GM12873 (cell line): ENCODE measurements around the gene ACACB.

Experiments used
- TF ChIP-seq, protein P1 (sequence below): IDR thresholded peaks from 2 replicates; pipeline ENCODE4 v1.5.1; 2012; ENCODE audit warnings: low read depth, mild to moderate bottlenecking, moderate library complexity, low read length, control low read depth; ENCODE audit not compliant: insufficient read depth; ENCODE audit errors: missing control alignments

Gene ACACB

DNA sequence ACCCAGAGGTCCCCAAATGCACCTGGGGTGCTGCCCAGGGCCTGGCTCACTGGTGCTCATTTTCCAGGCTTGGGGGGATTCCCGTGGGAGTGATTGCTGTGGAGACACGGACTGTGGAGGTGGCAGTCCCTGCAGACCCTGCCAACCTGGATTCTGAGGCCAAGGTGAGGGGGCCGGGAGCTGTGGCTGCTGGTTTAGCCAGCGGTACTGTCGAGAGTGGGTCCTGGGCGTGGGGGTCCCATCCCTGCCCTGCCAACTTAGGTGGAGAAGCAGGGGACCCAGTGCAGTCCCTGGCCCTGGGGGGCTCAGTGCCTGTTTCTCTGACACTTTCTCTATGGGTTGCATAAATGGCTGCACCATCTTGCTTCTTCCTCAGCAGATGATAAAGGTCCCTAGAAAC, 141.8 kb downstream of the ACACB start:
- TF ChIP-seq, protein P1, sequence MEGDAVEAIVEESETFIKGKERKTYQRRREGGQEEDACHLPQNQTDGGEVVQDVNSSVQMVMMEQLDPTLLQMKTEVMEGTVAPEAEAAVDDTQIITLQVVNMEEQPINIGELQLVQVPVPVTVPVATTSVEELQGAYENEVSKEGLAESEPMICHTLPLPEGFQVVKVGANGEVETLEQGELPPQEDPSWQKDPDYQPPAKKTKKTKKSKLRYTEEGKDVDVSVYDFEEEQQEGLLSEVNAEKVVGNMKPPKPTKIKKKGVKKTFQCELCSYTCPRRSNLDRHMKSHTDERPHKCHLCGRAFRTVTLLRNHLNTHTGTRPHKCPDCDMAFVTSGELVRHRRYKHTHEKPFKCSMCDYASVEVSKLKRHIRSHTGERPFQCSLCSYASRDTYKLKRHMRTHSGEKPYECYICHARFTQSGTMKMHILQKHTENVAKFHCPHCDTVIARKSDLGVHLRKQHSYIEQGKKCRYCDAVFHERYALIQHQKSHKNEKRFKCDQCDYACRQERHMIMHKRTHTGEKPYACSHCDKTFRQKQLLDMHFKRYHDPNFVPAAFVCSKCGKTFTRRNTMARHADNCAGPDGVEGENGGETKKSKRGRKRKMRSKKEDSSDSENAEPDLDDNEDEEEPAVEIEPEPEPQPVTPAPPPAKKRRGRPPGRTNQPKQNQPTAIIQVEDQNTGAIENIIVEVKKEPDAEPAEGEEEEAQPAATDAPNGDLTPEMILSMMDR: no peak

GRCh38 chr12:109258607-109259544, 142.5 kb downstream of the ACACB start:
- TF ChIP-seq, protein P1: no peak

DNA sequence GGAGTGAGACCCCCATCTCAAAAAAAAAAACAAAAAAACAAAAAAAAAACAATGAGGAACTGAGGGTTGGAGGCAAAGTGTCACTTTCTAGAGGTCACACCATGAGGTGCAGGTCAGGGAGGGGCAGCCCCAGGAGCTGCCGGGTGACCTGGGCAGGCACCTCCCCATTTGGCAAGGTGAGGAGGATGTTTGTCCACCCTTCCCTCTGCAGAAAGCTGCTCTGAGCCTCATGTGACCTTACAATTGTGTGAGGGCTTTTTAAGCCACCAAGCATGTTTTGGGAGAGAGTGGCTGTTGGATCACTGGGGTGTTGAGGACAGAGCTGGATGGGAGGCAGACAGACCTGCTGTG, 143.1 kb downstream of the ACACB start:
- TF ChIP-seq, protein P1: no peak

DNA sequence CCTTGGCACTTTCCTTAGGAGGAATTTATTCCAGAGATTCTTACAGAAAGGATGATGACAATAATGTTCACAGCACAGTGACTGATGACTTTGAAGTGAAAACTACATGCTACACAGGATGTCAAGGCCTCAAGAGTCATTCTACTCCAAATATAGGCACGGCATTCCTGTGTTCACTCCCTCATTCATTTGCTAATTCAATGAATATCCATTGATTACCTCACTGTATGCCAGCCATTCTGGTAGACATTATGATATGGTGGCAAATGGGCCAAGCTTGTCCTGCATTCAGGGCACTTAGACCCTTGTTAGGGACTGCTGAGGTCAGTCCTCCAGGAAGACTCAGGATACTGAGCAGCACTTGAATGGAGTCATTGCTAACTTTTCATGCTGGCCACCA, 144.7 kb downstream of the ACACB start:
- TF ChIP-seq, protein P1: no peak

DNA sequence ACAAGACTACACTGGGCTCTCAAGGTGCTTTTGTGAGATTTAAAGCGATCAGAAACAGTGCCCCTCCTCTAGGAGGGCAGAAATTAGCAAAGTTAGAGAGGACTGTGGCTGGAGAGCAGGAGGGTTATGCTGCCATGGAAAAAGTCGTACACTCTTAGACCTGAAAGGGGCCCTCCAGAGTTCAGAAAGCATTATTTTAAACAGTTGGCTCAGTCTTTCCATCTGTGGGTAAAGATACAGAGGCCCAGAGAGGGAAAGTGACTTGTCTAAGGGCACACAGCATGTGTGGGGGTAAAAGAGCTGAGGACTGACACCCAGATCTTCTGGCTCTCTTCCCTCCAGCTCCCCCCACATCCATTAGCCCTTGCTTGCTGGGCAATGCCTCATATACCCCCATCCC, 145.6 kb downstream of the ACACB start:
- TF ChIP-seq, protein P1: no peak

DNA sequence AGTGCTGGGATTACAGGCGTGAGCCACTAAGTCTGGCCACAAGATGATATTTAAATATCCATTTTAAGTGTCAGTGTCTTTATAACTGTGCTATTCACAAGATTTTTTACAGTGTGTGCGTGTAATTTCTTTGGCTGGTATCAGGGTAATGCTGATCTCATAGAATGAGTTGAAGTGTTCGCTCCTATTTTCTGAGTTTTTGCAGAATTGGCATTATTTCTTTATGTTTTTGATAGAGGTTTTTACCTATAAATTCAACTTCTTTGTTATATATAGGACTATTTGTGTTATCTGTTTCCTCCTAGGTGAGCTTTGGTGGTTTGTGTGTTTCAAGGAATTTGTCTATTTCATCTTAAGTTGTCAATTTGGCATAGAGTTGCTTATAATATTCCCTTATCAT, 147.1 kb downstream of the ACACB start:
- TF ChIP-seq, protein P1: no peak

DNA sequence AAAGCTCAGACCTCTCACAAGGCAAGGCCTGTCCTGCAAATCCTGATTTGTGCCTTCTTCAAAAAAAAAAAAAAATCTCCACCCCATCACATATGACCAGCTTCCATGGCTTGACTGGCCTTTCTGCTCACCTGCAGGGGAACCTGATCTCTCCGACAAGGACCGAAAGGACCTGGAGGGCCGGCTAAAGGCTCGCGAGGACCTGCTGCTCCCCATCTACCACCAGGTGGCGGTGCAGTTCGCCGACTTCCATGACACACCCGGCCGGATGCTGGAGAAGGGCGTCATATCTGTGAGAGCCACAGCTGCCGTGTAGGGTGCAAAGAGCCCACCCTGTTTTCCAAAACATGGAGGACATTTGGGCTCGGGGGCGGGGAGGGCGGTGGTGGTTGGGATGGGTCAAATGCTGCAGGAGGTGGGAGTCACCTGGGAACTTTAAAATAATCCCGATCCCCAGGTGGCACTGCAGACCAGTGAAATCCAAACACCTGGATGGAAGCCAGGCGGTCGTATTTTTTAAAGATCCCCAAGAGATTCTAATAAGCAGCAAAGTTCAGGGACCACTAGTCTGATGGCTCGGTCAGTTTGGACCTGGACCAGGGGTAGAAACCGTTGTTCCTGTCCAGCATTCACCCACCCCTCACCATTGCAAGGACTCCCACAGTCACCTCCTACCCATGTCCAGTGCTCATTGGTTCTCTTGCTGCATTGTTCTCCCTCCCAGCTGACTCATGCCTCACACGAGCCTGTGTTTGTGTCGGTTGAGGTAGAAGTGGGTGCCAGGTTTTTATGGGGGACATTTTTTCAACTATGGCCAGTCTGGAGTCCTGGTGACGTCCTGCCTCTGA, 147.9 kb downstream of the ACACB start:
- TF ChIP-seq, protein P1: peak; percentile 88
